Measurements from ENCODE around the gene PBX1.

The PBX1 gene

DNA sequence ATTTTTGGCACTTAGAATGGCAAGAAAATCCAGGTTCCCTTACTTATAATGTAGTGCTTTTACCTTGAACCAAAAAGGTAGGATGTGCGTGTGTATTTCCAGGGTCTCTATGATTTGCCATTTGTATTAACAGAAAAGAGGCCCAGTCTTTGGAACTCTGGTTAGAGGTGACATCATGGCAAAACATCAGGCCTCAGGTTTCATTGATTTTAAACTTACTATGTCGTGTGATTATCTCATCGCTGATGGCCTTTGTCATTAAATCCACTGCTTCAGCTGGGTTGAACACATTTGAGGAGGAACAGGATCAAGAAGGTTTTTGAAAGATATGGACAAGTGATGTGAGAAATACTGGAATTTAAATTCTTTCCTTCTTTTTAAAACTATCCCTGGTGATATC, 95.2 kb downstream of the PBX1 start:
- H3K4me3 ChIP-seq (replicated peaks in 1 of 2; ENCODE audit: low read depth in 2 of 2, low read length in 2 of 2) = no peak overlapping the region
- TF ChIP-seq, protein P1, sequence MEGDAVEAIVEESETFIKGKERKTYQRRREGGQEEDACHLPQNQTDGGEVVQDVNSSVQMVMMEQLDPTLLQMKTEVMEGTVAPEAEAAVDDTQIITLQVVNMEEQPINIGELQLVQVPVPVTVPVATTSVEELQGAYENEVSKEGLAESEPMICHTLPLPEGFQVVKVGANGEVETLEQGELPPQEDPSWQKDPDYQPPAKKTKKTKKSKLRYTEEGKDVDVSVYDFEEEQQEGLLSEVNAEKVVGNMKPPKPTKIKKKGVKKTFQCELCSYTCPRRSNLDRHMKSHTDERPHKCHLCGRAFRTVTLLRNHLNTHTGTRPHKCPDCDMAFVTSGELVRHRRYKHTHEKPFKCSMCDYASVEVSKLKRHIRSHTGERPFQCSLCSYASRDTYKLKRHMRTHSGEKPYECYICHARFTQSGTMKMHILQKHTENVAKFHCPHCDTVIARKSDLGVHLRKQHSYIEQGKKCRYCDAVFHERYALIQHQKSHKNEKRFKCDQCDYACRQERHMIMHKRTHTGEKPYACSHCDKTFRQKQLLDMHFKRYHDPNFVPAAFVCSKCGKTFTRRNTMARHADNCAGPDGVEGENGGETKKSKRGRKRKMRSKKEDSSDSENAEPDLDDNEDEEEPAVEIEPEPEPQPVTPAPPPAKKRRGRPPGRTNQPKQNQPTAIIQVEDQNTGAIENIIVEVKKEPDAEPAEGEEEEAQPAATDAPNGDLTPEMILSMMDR (IDR thresholded peaks at IDR 0.05; ENCODE audit: low read depth, low read length) = no peak
- DNase-seq (ENCODE audit: low read depth in 2 of 2) = no peak

DNA sequence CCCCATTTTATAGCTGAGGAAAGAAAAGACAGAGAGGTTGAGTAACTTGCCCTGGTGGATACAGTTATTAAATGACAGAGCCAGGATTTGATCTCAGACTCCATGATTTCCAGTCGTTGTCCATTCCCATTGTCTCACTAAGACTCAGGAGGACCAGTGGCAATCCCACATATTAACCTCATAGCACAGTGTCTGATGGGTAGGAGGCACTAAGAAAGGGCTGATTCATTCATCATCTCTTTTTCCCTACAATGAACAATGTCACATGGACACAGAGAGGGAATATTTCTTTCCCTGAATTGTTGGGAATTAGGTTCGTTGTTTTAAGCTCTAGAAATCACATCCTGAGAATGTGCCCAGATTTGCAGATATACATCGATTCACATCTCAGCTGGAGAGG, 99.9 kb downstream of the PBX1 start:
- no peak overlapping the region for H3K4me3 ChIP-seq (replicated peaks in 1 of 2; ENCODE audit: low read depth in 2 of 2, low read length in 2 of 2)
- TF ChIP-seq, protein P1 (IDR thresholded peaks at IDR 0.05; ENCODE audit: low read depth, low read length) = no peak

DNA sequence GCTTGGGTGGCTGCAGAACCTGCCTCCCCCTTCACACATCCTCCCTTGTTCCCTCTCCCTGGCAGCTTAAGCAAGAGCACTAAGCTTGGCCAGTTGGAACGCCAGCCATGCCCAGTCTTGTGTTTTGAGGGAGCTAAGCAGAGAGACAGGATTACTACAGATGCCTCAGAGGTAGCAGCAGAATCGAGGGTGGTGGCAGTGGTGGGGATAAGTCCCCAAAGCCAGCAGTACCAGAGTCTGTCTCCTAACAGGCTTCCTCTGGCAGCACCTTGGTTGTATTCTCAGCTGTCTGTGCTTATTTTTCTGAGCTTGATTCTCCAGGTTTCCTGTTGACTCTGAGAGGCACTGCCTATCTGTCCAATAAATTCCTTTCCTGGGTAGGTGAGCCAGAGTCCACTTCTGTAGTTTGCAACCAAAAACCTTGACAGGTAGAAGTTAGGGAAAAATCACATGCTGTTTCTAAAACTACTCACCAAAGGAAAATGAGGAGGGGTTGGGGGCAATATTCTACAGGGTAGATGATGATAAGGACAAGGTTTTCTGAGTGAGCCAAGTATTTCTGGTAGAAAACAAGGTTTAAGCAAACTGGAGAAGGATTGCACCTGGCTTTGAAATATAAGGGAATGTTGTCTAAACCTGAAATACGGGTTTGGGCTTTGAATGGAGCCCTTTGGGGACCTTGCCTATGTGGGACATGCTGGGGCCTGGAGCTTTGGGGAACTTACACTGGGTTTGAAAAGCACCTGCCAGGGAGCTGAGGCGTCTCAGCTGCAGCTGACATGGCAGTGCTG, 100.8 kb downstream of the PBX1 start:
- no peak for DNase-seq (ENCODE audit: low read depth in 2 of 2)
- TF ChIP-seq, protein P1 (IDR thresholded peaks at IDR 0.05; ENCODE audit: low read depth, low read length) = no peak
- no peak overlapping the region for H3K4me3 ChIP-seq (replicated peaks in 1 of 2; ENCODE audit: low read depth in 2 of 2, low read length in 2 of 2)

More for the DNA sequence above, 99.9 kb downstream of the PBX1 start:
- no peak for DNase-seq (ENCODE audit: low read depth in 2 of 2)

DNA sequence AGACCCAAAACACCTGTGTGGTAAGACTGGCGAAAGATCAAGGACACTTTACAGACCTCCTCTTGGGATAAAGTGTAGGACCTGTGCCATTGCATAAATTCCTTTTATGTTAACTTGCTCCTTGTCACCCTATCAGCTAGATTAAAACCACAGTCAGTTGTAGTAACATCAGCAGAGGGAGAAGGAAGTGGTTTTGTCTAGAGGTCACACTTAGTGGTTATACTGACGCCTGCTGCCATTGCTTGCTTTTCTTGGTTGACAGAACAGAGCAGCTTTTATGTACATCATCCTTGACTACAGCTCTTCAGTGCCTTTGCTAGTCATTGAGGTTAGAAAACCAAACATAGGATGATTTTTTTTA, 101.4 kb downstream of the PBX1 start:
- DNase-seq (ENCODE audit: low read depth in 2 of 2) = peak; percentile 25 to 47
- H3K4me3 ChIP-seq (replicated peaks in 1 of 2; ENCODE audit: low read depth in 2 of 2, low read length in 2 of 2) = no peak overlapping the region
- TF ChIP-seq, protein P1 (IDR thresholded peaks at IDR 0.05; ENCODE audit: low read depth, low read length) = no peak

DNA sequence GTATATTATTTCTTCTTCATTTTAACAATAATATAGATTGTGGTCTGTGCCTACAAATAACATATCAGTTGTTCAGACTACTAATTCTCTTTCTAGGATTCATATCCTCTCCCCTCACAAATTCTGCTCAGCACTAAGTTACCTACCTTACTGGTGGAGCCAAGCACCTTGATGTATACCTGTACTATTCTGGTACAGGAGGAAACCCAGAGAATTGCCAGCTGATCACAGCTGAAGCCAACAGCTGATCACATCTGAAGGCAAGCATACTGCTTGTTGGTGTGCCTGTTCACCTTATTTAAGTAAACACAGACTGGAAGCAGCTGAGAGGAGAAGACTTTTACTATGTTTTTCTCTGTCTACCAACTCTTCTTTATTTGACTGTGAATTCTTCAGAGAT, 101.8 kb downstream of the PBX1 start:
- no peak overlapping the region for H3K4me3 ChIP-seq (replicated peaks in 1 of 2; ENCODE audit: low read depth in 2 of 2, low read length in 2 of 2)
- DNase-seq (ENCODE audit: low read depth in 2 of 2) = no peak
- TF ChIP-seq, protein P1 (IDR thresholded peaks at IDR 0.05; ENCODE audit: low read depth, low read length) = no peak

DNA sequence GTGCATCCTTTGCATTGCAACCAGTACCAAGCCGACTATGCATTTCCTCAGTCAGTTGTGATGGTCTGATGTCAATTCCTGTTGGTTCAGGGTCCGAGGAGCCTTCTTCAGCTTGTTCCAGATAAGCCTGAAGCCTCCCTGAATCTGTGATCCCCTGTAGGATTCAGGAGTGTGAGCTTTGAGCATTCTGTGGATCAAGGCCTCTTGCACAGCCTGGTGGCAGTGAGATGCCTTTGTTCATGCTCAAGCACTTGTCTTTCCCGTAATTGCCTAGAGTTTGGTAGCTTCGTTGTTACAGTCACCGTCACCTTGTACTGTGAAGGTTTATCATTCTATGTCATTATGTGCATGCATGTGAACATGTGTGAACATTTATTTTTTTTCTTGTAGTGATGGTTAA, 103.5 kb downstream of the PBX1 start:
- H3K4me3 ChIP-seq (replicated peaks in 1 of 2; ENCODE audit: low read depth in 2 of 2, low read length in 2 of 2) = no peak overlapping the region
- TF ChIP-seq, protein P1 (IDR thresholded peaks at IDR 0.05; ENCODE audit: low read depth, low read length) = no peak
- DNase-seq (ENCODE audit: low read depth in 2 of 2) = no peak

DNA sequence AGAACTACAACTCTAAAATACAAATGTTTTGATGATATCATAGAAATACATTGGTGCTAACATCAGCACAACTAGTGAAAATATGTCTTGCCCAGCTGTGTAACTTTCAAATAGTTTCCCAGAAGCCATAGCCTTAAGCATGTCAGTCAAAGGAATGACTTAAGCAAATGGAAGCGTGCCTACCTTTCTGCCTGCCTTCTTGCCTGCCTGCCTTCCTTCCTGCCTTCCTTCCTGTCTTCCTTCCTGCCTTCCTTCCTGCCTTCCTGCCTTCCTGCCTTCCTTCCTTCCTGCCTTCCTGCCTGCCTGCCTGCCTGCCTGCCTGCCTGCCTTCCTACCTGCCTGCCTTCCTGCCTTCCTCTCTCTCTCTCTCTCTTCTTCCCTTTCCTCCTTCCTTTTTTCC, 104.0 kb downstream of the PBX1 start:
- TF ChIP-seq, protein P1 (IDR thresholded peaks at IDR 0.05; ENCODE audit: low read depth, low read length) = no peak
- H3K4me3 ChIP-seq (replicated peaks in 1 of 2; ENCODE audit: low read depth in 2 of 2, low read length in 2 of 2) = no peak overlapping the region
- DNase-seq (ENCODE audit: low read depth in 2 of 2) = no peak
